Motor neuron (in vitro differentiated cells): ENCODE results near the gene CACNG1. TPM values are rescaled to one million over a fixed set of nuclear protein-coding genes. Genes with fewer than 3 reads are reported as not detected.

Experiments used
- ATAC-seq, 8 experiments: fragments of 200-7000 bp; cut with Tn5 transposase; replicated peaks in 6 of 8; 2 replicates each; pipeline ENCODE4 v1.8.0; 2021; ENCODE audit warnings: mild to moderate bottlenecking in 8 of 8, moderate library complexity in 8 of 8
- H3K27ac ChIP-seq, 2 donors: fragments of 250-450 bp; sonication (Bioruptor Pico); 2 replicates each; pipeline ENCODE4 v1.9.0; 2021; ENCODE audit warnings: antibody characterized with exemption in 2 of 2, mild to moderate bottlenecking in 2 of 2, moderate library complexity in 1 of 2
- H3K4me1 ChIP-seq, 2 donors: fragments of 250-450 bp; sonication (Bioruptor Pico); replicated peaks in 1 of 2; 2 replicates each; pipeline ENCODE4 v1.6.1; 2021; ENCODE audit warnings: antibody characterized with exemption in 2 of 2, mild to moderate bottlenecking in 2 of 2, moderate library complexity in 1 of 2
- H3K4me3 ChIP-seq, 5 donors: fragments of 250-450 bp; sonication (Bioruptor Pico); 2 replicates each; pipeline ENCODE4 v1.9.0; 2021; ENCODE audit warnings: antibody characterized with exemption in 5 of 5, mild to moderate bottlenecking in 5 of 5, moderate library complexity in 4 of 5
- WGBS, 10 experiments: fragments of 450-650 bp; shearing (Covaris generic); methylation state at CpG; one replicate each; pipeline ENCODE4 v1.0.0; 2022; 5-methylcytosine and 5-hydroxymethylcytosine counted together
- in situ Hi-C, 9 experiments: fragments of 400-800 bp; cut with MboI; loops; one replicate each; pipeline ENCODE4 v1.15.0; 2021; ENCODE audit warnings: low sequenced_read_pairs in 9 of 9, low pct_unique_long_range_greater_than_20kb in 2 of 9; ENCODE audit not compliant: unreplicated experiment in 9 of 9
- total RNA-seq, 8 experiments: library from RNA; unstranded; fragments of 300-600 nt; gene quantifications; 2 replicates each; pipeline versions ENCODE4 v1.2.3 to v1.2.4, GENCODE V29; 2022

Gene CACNG1
- total RNA-seq, 8 experiments from 2014 or later, result 0.25 to 1.4 (median 0.53) TPM; not detected in 2

DNA sequence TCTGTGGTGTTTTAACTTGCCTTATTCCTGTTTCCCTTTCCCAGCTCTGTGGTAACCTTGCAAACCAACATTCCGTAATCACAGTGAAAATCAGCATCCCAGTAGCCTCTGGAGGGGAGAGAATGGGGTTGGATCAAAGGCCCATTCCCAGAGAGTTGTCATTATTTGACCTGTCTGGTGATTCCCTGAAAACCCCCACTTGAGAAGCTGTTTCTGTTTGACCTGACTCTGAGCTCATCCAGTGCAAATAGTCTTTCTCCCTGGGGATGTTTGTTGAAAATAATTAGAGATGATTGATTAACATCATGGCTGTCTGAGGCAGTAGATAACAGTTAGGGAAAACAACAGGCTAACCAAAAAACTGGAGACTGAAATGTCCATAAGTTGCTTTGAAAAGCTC, 3.0 kb downstream of the CACNG1 start:
- no peak overlapping the region for H3K27ac ChIP-seq
- no peaks in the 10 kb centered on the region for H3K4me1 ChIP-seq
- no peak for ATAC-seq
- in situ Hi-C loops, result no loop called here
- WGBS, 10 experiments, result 0 to 83% (median 33%) methylated on average over 1 of the region's 1 CpG; no CpG with 5 or more reads in 6 of the 10 experiments
- no peak overlapping the region for H3K4me3 ChIP-seq

DNA sequence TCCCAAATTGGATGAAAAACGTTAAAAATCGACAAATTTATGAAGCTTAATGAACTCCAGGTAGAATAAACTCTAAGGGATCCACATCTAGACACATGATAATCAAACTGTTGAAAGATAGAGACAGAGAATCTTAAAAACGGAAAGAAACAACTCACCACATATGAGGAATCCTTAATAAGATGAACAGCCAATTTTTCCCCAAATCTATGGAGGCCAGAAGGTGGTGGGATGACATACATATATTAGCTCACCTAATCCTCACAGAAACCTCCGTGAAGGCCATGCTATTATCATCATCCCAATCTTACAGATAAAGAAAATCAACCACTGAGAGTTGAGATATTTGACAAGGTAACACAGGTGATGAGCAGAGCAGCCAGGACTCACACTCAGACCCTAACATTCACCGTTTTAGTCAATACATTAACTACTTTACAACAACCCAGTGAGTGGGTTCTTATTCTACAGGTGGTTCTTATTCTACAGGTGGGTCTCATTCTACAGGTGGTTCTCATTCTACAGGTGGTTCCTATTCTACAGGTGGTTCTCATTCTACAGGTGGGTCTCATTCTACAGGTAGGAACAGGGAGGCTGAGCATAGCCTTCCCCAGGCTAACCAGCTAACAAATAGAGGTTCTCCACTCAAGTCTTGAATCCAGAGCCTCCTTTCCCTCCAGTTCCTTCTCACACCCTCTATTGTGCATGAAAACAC, 4.8 kb downstream of the CACNG1 start:
- no peak for ATAC-seq
- in situ Hi-C loops, result no loop called here
- no peaks in the 10 kb centered on the region for H3K4me1 ChIP-seq
- no peak overlapping the region for H3K27ac ChIP-seq
- H3K4me3 ChIP-seq, result no peak overlapping the region
- 0 to 76% (median 60%) methylated on average over 3 to 5 of the region's 5 CpGs for WGBS, 10 experiments

DNA sequence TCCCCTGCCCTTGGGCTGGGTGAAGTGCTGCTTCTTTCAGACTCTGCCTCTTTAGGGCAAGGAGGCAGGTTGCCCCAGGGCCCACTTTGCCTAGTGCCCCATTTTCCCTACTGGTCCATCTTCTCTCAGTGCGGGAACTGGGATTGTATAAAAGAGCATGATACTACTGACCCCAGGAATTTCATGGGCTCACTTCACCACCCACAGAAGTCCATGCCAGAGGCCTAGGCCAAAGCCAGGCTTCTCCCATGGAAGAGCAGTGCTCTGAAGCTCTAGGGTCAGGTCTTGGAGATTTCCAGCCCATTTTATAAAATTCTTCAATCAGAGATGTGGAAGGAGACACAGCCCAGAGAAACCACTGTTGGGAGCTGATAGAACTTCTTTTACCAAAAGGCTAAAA, 5.7 kb downstream of the CACNG1 start:
- Histone ChIP-seq H3K4me3 (no peak overlapping the region), H3K27ac (no peak overlapping the region), H3K4me1 (no peaks in the 10 kb centered on the region)
- WGBS, 10 experiments, result 100% methylated on average over 1 of the region's 1 CpG; no CpG with 5 or more reads in 8 of the 10 experiments
- in situ Hi-C loops, result no loop called here
- no peak for ATAC-seq

DNA sequence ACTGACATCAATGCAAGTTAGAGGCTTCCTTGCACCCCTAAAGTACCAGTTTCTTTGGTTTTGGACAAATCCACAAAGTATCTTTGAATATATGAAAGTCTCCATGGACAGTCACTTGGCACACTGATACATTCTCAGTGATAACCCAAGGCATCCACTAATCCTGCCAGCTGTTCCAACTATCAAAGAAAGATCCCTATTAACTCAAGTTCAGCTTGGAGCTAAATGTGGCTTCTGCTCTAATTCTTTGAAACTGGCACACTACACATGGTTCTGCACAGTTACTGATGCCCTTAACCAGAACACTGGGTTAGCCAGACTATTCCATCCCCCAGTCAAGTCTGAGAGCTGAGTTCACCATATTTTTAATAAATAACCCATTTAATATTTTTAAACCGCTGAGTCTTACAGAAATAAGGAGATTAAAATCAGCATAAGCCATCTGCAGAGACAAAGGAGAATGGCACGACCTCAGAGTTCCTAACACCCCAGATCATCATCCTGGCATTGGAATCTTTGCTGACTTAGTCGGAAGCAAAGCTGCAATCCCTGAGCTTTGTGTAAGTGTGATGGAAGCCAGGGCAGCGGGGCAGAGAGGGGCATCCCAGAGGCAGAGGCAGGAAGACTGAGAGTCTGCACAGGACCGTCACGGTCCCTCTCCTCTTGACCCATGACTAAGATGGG, 6.3 kb downstream of the CACNG1 start:
- WGBS, 10 experiments, result 20 to 83% (median 74%) methylated on average over 1 to 3 of the region's 6 CpGs; no CpG with 5 or more reads in 5 of the 10 experiments
- no peak overlapping the region for H3K4me3 ChIP-seq
- in situ Hi-C loops, result no loop called here
- no peak for ATAC-seq
- H3K4me1 ChIP-seq, result no peaks in the 10 kb centered on the region
- no peak overlapping the region for H3K27ac ChIP-seq

DNA sequence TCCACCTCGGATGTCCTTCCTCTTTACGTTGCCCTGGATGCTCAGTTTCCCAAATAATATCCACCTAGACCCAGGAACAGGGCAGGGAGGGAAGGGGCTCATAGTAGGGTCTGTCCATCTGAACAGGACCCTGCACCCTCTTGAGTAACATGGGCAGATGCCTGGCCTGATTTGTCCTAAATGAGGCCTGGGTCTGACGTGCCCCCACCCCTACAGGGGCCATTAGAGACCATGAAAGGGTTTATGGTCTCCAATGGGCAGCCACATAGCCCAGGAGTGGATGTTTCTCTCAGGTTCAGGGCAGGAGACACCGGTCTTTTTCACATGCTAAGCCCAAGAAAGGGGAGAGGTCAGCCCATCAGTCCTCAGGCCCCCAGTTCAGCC, 6.8 kb downstream of the CACNG1 start:
- Histone ChIP-seq H3K4me3 (no peak overlapping the region), H3K4me1 (no peaks in the 10 kb centered on the region), H3K27ac (no peak overlapping the region)
- ATAC-seq, result no peak
- in situ Hi-C loops, result no loop called here
- WGBS, 10 experiments, result 14 to 100% (median 80%) methylated on average over 1 to 4 of the region's 4 CpGs; no CpG with 5 or more reads in 6 of the 10 experiments

DNA sequence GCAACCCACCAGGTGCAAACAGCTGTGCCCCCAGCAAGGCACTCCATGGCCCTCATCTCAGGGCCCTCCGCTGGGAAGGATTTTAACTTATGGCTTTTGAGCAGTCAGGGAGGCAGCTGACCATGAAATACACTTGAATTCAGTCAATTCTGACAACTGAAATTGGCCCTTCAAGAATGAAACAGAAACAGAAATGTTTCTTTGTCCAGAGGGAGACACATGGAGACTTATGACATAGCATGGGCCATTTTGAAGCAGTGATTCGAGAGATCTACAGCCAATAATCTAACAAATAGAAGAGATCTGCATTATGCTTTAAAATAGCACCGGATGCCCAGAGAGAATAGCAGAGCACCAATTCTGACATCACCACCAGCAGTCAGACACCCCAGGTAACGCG, 7.5 kb downstream of the CACNG1 start:
- ATAC-seq, result no peak
- in situ Hi-C loops, result no loop called here
- Histone ChIP-seq H3K4me3 (no peak overlapping the region), H3K4me1 (no peaks in the 10 kb centered on the region), H3K27ac (no peak overlapping the region)
- 14 to 100% (median 74%) methylated on average over 1 to 4 of the region's 5 CpGs; no CpG with 5 or more reads in 2 of the 10 experiments for WGBS, 10 experiments

DNA sequence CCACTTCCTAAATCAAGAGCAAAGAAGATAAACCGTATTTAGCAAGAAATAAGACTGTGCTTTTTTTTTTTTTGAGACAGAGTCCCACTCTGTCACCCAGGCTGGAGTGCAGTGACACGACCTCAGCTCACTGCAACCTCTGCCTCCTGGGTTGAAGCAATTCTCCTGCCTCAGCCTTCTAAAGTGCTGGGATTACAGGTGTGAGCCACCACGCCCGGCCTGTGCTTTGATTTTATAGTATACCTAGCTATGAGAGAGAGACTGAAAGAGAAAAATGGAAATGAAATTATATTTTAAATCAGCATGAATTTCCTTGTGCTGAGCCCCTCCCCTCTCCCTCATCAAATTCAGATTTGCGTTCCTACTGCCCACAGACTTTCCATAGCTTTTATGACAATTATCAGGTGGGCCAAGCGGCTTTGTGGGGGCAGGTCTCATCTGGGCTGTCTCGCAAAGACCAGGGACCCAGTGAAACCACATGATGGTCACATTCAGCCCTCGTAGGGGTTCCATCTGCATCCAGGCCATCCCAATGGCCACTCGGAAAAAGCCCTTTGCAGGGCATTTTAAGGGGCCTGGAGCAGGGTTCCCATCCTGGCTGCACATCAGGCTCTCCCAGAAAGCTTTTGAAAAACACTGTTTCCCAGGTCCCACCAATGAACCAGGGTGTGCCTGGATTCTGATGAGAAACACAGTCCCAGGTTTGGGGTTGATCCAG, 8.5 kb downstream of the CACNG1 start:
- Histone ChIP-seq H3K4me3 (no peak overlapping the region), H3K27ac (no peak overlapping the region), H3K4me1 (no peaks in the 10 kb centered on the region)
- 25 to 100% (median 63%) methylated on average over 2 to 8 of the region's 9 CpGs; no CpG with 5 or more reads in 1 of the 10 experiments for WGBS, 10 experiments
- no peak for ATAC-seq
- in situ Hi-C loops, result no loop called here

DNA sequence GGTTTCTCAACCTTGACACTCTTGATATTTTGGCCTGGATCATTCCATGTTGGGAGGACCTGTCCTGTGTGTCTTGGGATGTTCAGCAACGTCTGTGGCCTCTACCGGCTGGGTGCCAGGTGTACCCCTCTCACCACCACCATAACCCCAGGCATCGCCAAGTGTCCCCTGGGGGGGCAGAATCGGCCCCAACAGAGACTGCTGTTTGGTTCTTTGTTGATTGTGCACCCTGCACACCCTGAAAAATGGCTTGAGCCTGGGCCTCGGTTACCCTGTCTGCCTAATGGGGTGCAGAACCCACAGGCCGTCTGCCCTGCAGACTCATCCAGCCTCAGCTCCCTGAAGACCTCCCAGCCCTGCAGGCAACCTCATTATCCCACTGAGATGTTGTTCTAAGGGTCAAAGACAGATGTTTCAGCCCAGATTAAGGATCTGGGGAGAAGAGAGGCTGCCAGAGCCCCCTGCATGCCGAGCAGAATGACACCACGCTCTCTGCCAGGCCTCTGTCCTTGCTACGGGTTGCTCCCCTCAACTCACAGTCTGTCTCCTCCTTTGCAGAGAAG, 9.2 kb downstream of the CACNG1 start:
- 80 to 100% methylated on average over 1 to 2 of the region's 9 CpGs; no CpG with 5 or more reads in 8 of the 10 experiments for WGBS, 10 experiments
- in situ Hi-C loops, result no loop called here
- H3K27ac ChIP-seq, result no peak overlapping the region
- H3K4me1 ChIP-seq, result no peaks in the 10 kb centered on the region
- ATAC-seq, result no peak
- no peak overlapping the region for H3K4me3 ChIP-seq

DNA sequence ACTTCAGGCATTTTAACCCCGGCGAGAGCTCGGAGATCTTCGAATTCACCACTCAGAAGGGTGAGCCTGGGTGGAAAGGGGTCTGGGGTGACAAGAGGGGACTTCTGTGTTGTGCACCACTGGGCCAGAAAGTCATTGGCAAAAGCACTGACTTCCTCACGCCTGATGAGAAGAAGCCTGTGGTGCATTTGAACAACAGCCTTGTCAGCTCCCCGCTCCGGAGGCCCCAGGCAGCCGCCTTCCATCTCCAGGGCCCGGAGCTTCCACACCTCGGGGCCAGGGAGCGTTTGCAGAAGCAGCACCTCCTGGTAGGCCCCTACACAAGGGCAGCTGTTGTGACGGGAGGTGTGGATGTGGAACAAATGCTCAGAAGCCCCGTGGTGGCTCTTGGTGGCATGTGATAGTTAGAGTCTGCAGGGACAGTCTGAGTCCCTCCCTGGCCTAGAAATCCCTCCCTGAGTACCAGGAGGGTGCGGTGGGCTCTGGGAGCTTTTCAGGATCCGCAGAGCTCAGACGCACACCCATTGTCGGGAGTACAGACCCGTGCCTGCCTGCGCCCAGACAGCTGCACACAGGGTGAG, 9.7 kb downstream of the CACNG1 start:
- no peak for ATAC-seq
- Histone ChIP-seq H3K27ac (no peak overlapping the region), H3K4me1 (no peaks in the 10 kb centered on the region), H3K4me3 (no peak overlapping the region)
- in situ Hi-C loops, result no loop called here
- WGBS, 10 experiments, result 20 to 87% (median 78%) methylated on average over 1 to 6 of the region's 19 CpGs; no CpG with 5 or more reads in 4 of the 10 experiments

DNA sequence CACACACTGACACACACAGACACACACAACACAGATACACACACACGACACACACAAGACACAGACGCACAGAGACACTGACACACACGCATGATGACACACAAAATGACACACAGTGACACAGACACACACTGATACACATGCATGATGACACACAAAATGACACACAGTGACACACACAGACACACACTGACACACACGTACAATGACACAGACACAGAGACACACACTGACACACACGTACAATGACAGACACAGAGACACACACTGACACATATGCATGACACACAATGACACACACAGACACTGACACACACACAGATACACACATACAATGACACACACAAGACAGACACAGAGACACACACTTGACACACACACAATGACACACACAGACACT, 10.3 kb downstream of the CACNG1 start:
- 40 to 80% (median 72%) methylated on average over 1 to 5 of the region's 5 CpGs; no CpG with 5 or more reads in 5 of the 10 experiments for WGBS, 10 experiments

DNA sequence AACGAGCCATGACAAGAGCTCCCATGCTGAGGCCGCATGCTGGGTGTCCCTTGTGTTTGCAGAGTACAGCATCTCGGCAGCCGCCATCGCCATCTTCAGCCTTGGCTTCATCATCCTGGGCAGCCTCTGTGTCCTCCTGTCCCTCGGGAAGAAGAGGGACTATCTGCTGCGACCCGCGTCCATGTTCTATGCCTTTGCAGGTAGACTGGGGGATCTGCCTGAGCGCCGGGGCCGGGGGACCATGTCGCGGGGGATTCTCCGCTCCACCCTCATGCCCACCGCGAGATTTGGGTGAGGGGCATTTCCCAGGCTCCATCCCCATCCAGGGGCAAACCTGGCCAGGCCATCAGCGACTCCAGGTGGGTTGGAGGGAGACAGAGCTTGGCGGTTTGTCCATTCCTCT, 10.7 kb downstream of the CACNG1 start:
- ATAC-seq, result no peak
- 79 to 97% (median 90%) methylated on average over 1 to 7 of the region's 19 CpGs; no CpG with 5 or more reads in 5 of the 10 experiments for WGBS, 10 experiments
- Histone ChIP-seq H3K27ac (no peak overlapping the region), H3K4me1 (no peaks in the 10 kb centered on the region), H3K4me3 (no peak overlapping the region)
- in situ Hi-C loops, result no loop called here

More for the DNA sequence above, 10.3 kb downstream of the CACNG1 start:
- H3K4me3 ChIP-seq, result no peak overlapping the region
- no peaks in the 10 kb centered on the region for H3K4me1 ChIP-seq
- no peak overlapping the region for H3K27ac ChIP-seq
- in situ Hi-C loops, result no loop called here
- no peak for ATAC-seq

DNA sequence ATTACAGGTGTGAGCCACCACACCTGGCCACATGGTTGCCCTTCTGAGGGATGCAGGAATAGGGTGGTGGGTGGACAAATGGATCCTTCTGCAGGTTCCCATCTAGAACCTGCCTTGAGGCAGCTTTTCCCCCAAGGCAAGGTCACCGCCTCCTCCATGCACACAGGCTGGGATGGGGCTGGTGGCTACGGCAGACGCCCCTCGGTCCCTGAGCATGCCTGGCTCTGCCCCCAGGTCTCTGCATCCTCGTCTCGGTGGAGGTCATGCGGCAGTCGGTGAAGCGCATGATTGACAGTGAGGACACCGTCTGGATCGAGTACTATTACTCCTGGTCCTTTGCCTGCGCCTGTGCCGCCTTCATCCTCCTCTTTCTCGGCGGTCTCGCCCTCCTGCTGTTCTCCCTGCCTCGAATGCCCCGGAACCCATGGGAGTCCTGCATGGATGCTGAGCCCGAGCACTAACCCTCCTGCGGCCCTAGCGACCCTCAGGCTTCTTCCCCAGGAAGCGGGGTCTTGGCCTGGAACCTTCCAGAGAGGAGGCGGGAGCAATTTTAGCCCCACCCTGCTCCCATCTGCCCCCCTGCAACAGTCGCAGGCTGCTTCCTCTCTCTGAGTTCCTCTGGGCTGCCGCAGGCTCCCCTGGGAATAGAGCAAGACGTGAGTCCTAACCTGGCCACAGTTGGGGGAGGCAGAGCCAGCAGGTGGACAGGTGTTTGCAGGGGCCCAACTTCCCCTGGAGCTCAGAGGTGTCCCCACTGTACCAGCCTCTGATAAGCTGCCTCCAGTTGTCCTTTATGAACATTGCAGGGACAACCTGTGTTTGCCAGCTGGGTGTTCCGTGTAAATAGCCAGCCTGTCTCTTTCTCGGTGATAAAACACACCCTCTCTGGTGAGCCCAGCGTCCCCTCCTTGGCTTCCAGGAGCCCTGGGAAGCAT, 11.7 kb downstream of the CACNG1 start:
- H3K4me3 ChIP-seq, result no peak overlapping the region
- 60 to 100% (median 87%) methylated on average over 2 to 19 of the region's 29 CpGs; no CpG with 5 or more reads in 3 of the 10 experiments for WGBS, 10 experiments
- in situ Hi-C loops, result no loop called here
- H3K27ac ChIP-seq, result no peak overlapping the region
- peak in 1 of 8 experiments; percentile 12 for ATAC-seq
- H3K4me1 ChIP-seq, result no peaks in the 10 kb centered on the region
